Pancreas (tissue), 10 donors: ENCODE measurements around the gene CDK18. TPM values are rescaled to one million over a fixed set of nuclear protein-coding genes. Genes with fewer than 3 reads are reported as not detected.

ENCODE experiments used
- ATAC-seq, 4 donors: fragments of 200-7000 bp; cut with Tn5 transposase; one replicate each; pipeline versions ENCODE4 v1.8.0 to v1.9.1; 2020; ENCODE audit warnings: mild to moderate bottlenecking in 4 of 4, moderate library complexity in 4 of 4
- DNase-seq, 6 donors: peaks; one replicate each; pipeline ENCODE4 v3.0.0-alpha.2; 2020
- FAIRE-seq: peaks from 2 replicates; lab custom pipeline; 2012; peaks lifted over from hg19 to GRCh38; lab: Jason Lieb, UNC
- H3K27ac ChIP-seq, 4 donors: fragments of 200-600 bp; sonication (generic); 1 replicate in 3 of 4; 2 replicates in 1 of 4; pipeline versions ENCODE4 v1.5.0 to v1.8.0; 2020
- H3K27me3 ChIP-seq, 4 donors: fragments of 200-600 bp; one replicate each; pipeline ENCODE4 v1.8.0; 2021
- H3K36me3 ChIP-seq, 3 donors: fragments of 200-600 bp; sonication (generic) in 1 of 3; one replicate each; pipeline versions ENCODE4 v1.5.0 to v1.8.0; 2020 to 2021
- H3K4me1 ChIP-seq, 3 donors: fragments of 200-600 bp; one replicate each; pipeline ENCODE4 v1.8.0; 2021
- H3K4me3 ChIP-seq, 4 donors: fragments of 200-600 bp; sonication (generic) in 2 of 4; one replicate each; pipeline versions ENCODE4 v1.5.0 to v1.8.0; 2020 to 2021
- H3K9me3 ChIP-seq, 4 donors: fragments of 200-600 bp; one replicate each; pipeline ENCODE4 v1.8.0; 2021
- WGBS, 2 donors: extraction: QIAGEN DNeasy Blood & Tissue Kit; methylation state at CpG; one replicate each; pipeline ENCODE4 v1.1.7; 2013; 5-methylcytosine and 5-hydroxymethylcytosine counted together
- intact Hi-C, 3 donors: fragments of 100-400 bp; cut with DNase I; formaldehyde crosslinking; loops; one replicate each; pipeline versions ENCODE4 v1.11.1 to v1.14.2; 2022
- polyA plus RNA-seq, 2 donors: library from polyadenylated mRNA; stranded (reverse); fragments of 200-250 nt; gene quantifications; one replicate each; pipeline ENCODE4 v1.2.3, GENCODE V29; 2013
- total RNA-seq, 6 donors: library from RNA; stranded (reverse); fragmentation: NEBNext Ultra II Directional in 4 of 6; extraction: Animal tissue kit (Norgen Biotek cat#: 25700) in 4 of 6; gene quantifications; one replicate each; pipeline versions ENCODE4 v1.2.1 to v1.2.4, GENCODE V29; 2021 to 2023
- TF ChIP-seq, protein P1 (sequence below), 4 donors: fragments of 200-600 bp; sonication (generic) in 3 of 4; IDR thresholded peaks; one replicate each; pipeline versions ENCODE4 v1.5.0 to v1.8.0; 2021; ENCODE audit warnings: antibody characterized with exemption in 4 of 4
- donor health status: healthy with polysubstance abuse.
- donor health status: DM: no; HTN: no; CAD: no; lungs with moderate emphysema.
- donor health status: DM: no; HTN: no; CAD: no.
- donor health status: control.
- donor health status: control.
- donor health status: Bipolar disorder and iron deficiency.
- donor health status: DM: yes; HTN: yes; CAD: no.
- donor health status: DM: no; HTN: no; CAD: no.
- donor health status: DM: no; HTN: no; CAD: no.
- donor health status: DM: yes; HTN: yes; CAD: no.

CDK18 gene
- total and polyA plus RNA-seq, 8 donors: 7.7 to 35.4 (median 14.3) TPM

DNA sequence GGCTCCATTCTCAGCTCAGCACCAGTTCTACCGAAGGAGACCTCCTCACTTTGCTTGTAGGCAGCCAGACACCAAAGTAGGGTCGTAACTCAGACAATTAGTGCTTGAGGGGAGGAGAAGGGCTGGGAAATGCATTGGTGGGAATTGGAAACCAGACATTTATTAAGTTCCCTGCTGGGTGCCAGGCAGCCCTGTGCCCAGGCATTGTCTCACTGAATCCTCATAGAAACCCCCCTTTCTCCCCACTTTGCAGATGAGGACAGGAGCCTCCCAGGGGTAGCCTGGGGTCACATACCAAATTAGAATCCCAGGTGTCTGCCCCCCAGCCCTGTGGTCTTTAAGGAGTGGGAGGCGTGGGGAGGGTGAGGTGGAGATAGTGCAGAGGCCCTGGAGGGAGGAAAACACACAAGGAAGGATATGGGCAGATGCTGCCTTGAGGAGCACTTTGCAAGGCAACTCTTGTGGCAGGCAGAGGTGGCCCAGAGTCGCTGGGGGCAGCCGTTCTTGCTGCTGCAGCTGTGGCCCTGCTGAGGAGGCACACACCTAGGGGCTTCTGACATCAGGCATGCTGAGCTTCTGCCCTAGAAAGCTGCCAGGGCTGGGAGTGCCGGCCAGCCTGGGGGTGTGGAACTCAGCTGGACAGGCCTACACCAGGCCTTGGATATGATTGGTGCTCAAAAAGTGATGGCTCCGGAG is 29.4 kb downstream of the CDK18 start:
- FAIRE-seq: no peak
- DNase-seq: peak in 1 of 6 donors; percentile 41
- Histone ChIP-seq H3K9me3 (no peaks in the 10 kb centered on the region), H3K27ac (no peak overlapping the region), H3K4me1 (no peaks in the 10 kb centered on the region), H3K27me3 (no peaks in the 10 kb centered on the region), H3K36me3 (no peaks in the 10 kb centered on the region), H3K4me3 (no peak overlapping the region)
- intact Hi-C loops: loop anchor here in 1 of 3 donors (10.0 kb wide), 1 partner anchor 51 kb away; no protein-coding TSS in a partner anchor
- 83 to 85% methylated on average over 7 of the region's 7 CpGs for WGBS, 2 donors
- no peak for ATAC-seq
- TF ChIP-seq, protein P1, sequence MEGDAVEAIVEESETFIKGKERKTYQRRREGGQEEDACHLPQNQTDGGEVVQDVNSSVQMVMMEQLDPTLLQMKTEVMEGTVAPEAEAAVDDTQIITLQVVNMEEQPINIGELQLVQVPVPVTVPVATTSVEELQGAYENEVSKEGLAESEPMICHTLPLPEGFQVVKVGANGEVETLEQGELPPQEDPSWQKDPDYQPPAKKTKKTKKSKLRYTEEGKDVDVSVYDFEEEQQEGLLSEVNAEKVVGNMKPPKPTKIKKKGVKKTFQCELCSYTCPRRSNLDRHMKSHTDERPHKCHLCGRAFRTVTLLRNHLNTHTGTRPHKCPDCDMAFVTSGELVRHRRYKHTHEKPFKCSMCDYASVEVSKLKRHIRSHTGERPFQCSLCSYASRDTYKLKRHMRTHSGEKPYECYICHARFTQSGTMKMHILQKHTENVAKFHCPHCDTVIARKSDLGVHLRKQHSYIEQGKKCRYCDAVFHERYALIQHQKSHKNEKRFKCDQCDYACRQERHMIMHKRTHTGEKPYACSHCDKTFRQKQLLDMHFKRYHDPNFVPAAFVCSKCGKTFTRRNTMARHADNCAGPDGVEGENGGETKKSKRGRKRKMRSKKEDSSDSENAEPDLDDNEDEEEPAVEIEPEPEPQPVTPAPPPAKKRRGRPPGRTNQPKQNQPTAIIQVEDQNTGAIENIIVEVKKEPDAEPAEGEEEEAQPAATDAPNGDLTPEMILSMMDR (IDR thresholded peaks at IDR 0.05): no peak

DNA sequence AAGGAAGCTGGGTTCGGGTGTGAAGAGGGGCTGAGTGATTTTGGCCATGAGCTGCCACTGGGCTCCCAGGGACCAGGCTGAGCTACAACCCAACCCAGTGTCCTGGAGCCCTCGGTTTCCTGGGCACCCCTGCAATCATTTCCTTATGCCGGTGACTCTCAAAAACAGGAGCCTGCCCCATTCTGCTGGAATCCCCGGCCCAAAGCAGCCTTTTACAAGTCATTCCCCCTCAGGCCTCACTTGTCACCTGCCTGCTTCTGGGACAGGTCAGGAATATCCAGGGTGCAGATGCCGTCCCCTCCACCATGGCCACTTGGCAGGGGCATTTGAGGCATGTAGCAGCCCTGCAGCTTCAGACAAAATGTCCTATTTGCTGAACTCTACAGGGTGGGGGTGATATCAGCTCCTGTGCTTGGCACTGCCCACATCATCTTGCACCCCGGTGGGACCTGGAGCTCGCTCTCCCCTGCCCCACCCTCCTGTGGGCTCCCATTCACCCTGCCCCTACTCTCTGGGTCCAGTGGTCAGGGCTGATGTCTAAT is 30.0 kb downstream of the CDK18 start:
- Histone ChIP-seq H3K9me3 (no peaks in the 10 kb centered on the region), H3K27ac (no peak overlapping the region), H3K36me3 (no peaks in the 10 kb centered on the region), H3K4me1 (no peaks in the 10 kb centered on the region), H3K27me3 (no peaks in the 10 kb centered on the region), H3K4me3 (no peak overlapping the region)
- ATAC-seq: no peak
- TF ChIP-seq, protein P1 (IDR thresholded peaks at IDR 0.05): no peak
- no peak for FAIRE-seq
- WGBS, 2 donors: 88 to 91% methylated on average over 7 of the region's 7 CpGs
- intact Hi-C loops: loop anchor here in 1 of 3 donors (10.0 kb wide), 1 partner anchor 50 kb away; no protein-coding TSS in a partner anchor
- DNase-seq: peak in 1 of 6 donors; percentile 22

DNA sequence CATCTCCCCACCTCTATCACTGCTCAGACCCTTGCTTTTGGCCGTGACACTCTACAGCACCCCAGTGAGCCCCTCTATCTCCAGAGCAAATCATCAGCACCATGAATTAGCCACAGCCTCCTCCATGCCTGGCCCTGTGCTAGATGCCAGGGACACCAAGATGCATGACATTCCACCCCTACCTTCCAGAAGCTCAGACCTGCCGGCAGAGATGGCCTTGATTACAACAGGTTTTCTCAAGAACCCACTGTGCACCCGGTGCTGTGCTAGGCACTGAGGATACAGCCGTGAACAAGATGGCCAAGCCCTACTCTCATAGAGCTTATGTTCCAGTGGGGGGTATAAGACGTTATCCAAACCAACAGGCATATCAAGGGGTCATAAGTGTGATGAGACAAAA is 30.6 kb downstream of the CDK18 start:
- WGBS, 2 donors: 53 to 58% methylated on average over 5 of the region's 5 CpGs
- no peaks in the 10 kb centered on the region for H3K27me3 ChIP-seq
- FAIRE-seq: no peak
- ATAC-seq: no peak
- no peaks in the 10 kb centered on the region for H3K4me1 ChIP-seq
- no peak for DNase-seq
- TF ChIP-seq, protein P1 (IDR thresholded peaks at IDR 0.05): no peak
- no peaks in the 10 kb centered on the region for H3K9me3 ChIP-seq
- intact Hi-C loops: loop anchor here in 1 of 3 donors (10.0 kb wide), 1 partner anchor 50 kb away; no protein-coding TSS in a partner anchor
- H3K4me3 ChIP-seq: no peak overlapping the region
- no peaks in the 10 kb centered on the region for H3K36me3 ChIP-seq
- H3K27ac ChIP-seq: no peak overlapping the region

DNA sequence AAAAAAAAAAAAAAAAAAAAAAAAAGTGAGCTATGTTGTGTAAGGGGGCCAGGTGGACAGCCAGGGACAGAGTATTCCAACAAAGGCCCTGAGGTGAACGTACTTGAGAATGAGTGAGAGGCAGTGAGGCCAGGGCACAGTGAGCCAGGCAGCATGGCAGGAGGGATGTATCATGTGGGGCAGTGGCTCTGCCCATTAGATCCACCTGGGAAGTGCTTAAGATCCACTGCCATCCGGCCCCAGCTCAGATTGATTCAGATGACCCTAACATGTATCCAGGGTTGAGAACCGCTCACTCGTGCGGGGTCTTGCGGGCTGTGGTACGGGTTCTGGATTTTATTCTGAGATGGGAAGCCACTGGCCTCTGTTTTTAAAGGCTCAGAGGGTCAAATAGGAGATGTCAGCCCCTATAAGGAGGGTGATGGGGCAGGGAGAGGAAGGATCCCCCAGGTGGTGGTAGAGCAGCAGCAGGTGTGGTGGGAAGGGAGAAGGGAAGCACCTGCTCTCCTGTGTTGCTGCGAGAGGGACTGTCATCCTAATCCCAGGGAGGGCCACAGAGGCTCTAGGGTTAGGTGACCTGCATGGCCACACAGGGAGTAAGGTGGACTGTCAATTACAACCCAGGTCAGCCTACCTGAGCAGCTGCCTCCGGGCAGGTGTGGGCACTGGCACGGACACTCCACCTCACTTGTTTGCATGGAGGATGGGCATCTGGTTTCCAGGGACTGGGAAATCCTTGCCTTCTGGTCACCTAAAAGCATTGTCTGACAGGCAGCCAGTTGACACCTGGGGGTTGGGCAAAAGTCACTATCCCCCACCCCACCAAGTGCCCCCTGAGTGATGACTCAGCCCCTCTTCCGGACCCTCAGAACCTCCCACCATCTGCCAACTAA is 31.6 kb downstream of the CDK18 start:
- no peaks in the 10 kb centered on the region for H3K36me3 ChIP-seq
- TF ChIP-seq, protein P1 (IDR thresholded peaks at IDR 0.05): no peak
- H3K4me3 ChIP-seq: no peak overlapping the region
- intact Hi-C loops: loop anchor here in 1 of 3 donors (10.0 kb wide), 1 partner anchor 49 kb away; no protein-coding TSS in a partner anchor
- no peaks in the 10 kb centered on the region for H3K9me3 ChIP-seq
- no peak overlapping the region for H3K27ac ChIP-seq
- FAIRE-seq (no peak), DNase-seq (peak in 2 of 6 donors; percentile 8 to 12), ATAC-seq (peak in 2 of 4 donors; percentile 15 to 21)
- WGBS, 2 donors: 67 to 75% methylated on average over 11 of the region's 11 CpGs
- H3K4me1 ChIP-seq: no peaks in the 10 kb centered on the region
- H3K27me3 ChIP-seq: no peaks in the 10 kb centered on the region
